Ishikawa (cell line): ENCODE data around the gene SBF2.

ENCODE experiments used
- CEBPB ChIP-seq: IDR thresholded peaks from 2 replicates; pipeline ENCODE4 v1.6.1; 2012
- CREB1 ChIP-seq: IDR thresholded peaks from 2 replicates; pipeline ENCODE4 v1.6.1; 2012; ENCODE audit warnings: low read depth
- EGR1 ChIP-seq: IDR thresholded peaks from 2 replicates; pipeline ENCODE4 v1.6.1; 2012
- EP300 ChIP-seq: IDR thresholded peaks from 2 replicates; pipeline ENCODE4 v1.6.1; 2012; ENCODE audit warnings: borderline replicate concordance
- FOXM1 ChIP-seq: IDR thresholded peaks from 2 replicates; pipeline ENCODE4 v1.6.1; 2012; ENCODE audit warnings: low read depth, borderline replicate concordance
- NFIC ChIP-seq: IDR thresholded peaks from 2 replicates; pipeline ENCODE4 v1.6.1; 2012
- RAD21 ChIP-seq: IDR thresholded peaks from 2 replicates; pipeline ENCODE4 v1.6.1; 2012; ENCODE audit warnings: low read depth
- REST ChIP-seq: IDR thresholded peaks from 2 replicates; pipeline ENCODE4 v1.6.1; 2012; ENCODE audit warnings: low read depth, mild to moderate bottlenecking
- TAF1 ChIP-seq: IDR thresholded peaks from 2 replicates; pipeline ENCODE4 v1.6.1; 2012; ENCODE audit warnings: low read depth, mild to moderate bottlenecking
- TCF12 ChIP-seq: IDR thresholded peaks from 2 replicates; pipeline ENCODE4 v1.6.1; 2012; ENCODE audit warnings: low read depth
- TEAD4 ChIP-seq: IDR thresholded peaks from 2 replicates; pipeline ENCODE4 v1.6.1; 2012
- USF1 ChIP-seq: IDR thresholded peaks from 2 replicates; pipeline ENCODE4 v1.6.1; 2012
- YY1 ChIP-seq: IDR thresholded peaks from 2 replicates; pipeline ENCODE4 v1.6.1; 2012; ENCODE audit warnings: low read depth
- ZBTB7A ChIP-seq: IDR thresholded peaks from 2 replicates; pipeline ENCODE4 v1.6.1; 2012; ENCODE audit warnings: low read depth
- TF ChIP-seq, protein P1 (sequence below): IDR thresholded peaks from 2 replicates; pipeline ENCODE4 v1.6.1; 2012

The SBF2 gene

DNA sequence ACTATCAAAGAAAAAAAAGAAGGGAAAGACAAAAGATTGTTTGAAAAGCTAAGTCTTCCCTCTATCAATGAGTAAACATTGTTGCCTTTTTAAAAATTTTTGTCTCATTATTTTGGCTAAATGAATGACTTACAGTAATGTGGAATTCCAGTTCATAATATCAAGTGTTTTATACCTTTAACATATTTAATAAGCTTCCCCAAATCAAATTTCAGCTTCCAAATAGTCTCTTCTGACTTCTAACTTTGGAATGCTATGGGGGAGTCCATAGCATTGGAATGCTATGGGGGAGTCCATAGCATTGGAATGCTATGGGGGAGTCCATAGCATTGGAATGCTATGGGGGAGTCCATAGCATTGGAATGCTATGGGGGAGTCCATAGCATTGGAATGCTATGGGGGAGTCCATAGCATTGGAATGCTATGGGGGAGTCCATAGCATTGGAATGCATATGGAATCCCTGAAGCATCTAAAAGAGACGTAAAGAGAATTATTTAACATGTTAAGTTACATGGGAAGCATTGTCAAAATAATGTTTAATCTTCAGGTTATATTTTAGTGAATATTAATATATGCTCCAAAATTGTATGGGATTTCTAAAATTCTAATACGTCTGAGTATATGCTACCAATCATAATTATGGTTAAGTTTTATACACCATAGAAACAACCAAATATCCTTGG is 44.4 kb downstream of the SBF2 start:
- 0 out of 2 replicates have a peak, but pooled peaks have one; percentile 7 for TF ChIP-seq TEAD4

DNA sequence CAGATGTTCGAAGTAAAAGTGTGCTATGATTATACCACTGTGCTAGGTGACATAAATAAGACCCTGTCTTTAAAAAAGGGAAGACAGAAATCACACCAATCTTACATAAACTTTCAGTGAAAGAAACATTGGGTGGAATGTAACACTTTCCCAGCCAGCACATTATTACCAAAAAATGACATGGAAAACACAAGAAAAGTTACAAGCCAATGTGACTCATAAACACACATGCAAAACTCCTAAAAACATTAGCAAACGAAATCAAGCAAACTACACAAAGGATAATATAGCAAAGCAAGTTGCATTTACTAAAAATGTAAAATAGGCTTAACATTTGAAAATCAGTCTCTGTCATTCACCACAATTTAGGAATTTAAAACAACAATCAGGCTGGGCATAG is 47.0 kb downstream of the SBF2 start:
- TF ChIP-seq NFIC (no peak), RAD21 (no peak), FOXM1 (no peak), EGR1 (no peak), ZBTB7A (no peak), YY1 (no peak), TAF1 (no peak), EP300 (no peak)

DNA sequence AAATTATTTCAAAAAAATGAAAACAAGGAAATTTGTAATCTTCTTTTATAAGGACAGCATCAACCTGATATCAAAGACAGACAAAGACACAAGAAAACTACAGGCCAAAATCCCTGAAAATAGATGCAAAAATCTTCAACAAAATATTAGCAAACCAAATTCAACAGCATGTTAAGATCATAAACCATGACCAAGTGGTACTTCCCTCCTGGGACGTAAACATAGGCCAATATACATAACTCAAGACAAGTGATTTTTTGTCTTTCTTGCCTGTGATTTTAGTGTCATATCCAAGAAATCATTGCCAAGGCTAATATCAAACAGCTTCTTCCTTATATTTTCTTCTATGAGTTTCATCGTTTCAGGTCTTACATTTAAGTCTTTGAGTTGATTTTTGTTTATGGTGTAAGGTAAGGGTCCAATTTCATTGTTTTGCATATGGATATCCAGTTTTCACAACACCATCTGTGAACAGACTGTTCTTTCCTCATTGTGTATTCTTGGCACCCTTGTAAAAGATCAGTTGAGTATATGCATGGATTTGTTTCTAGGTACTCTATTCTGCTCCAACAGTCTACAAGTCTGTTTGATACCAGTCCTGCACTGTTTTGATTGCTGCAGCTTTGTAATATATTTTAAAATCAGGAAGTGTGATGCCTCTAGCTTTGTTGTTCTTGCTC is 50.0 kb downstream of the SBF2 start:
- TF ChIP-seq TEAD4 (no peak), YY1 (no peak), USF1 (no peak), CREB1 (no peak), NFIC (no peak), FOXM1 (no peak), RAD21 (no peak), REST (no peak), EGR1 (no peak), TCF12 (no peak), CEBPB (no peak), ZBTB7A (no peak), TAF1 (no peak), EP300 (no peak)
- TF ChIP-seq, protein P1, sequence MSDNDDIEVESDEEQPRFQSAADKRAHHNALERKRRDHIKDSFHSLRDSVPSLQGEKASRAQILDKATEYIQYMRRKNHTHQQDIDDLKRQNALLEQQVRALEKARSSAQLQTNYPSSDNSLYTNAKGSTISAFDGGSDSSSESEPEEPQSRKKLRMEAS, result no peak

DNA sequence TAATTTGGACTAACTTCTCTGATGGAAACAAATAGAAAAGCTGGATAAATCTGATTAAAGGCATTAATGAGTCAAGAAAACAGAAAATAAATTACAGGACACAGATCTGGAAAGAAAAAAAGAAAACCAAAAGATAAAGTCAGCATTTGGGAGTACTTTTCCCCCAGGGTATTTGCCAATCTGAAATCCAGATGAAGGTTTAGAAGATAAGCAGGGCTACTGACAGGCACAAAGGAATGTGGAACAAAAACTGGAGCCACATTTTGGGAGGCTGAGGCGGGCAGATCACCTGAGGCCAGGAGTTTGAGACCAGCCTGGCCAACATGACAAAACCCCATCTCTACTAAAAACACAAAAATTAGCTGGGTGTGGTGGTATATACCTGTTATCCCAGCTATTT is 57.2 kb downstream of the SBF2 start:
- TF ChIP-seq ZBTB7A (no peak), REST (no peak), RAD21 (no peak), YY1 (no peak), FOXM1 (no peak), NFIC (no peak), TCF12 (no peak), CREB1 (no peak), CEBPB (no peak), USF1 (no peak), TAF1 (no peak), EP300 (no peak), EGR1 (no peak)
- TF ChIP-seq, protein P1, result no peak

GRCh38 chr11:10233581-10233980 is 60.4 kb downstream of the SBF2 start:
- TF ChIP-seq TAF1 (no peak), USF1 (no peak), CREB1 (no peak), NFIC (no peak), CEBPB (no peak), TEAD4 (no peak), EGR1 (no peak)
